Measurements from ENCODE around the gene NSF.
"Not testable (repeated sequence)": the region's sequence is repeated elsewhere in the genome, so short reads cannot be mapped to it uniquely, and the experiment has no call there.

Gene NSF

GRCh38 chr17:46590157-46591146 lies at the start of gene NSF:
TSS of gene NSF (plus strand) at chr17:46590669. CDS start at chr17:46590776, 107 bp downstream.
- DNase-seq (ENCODE audit: low spot score) = not testable (repeated sequence)

DNA sequence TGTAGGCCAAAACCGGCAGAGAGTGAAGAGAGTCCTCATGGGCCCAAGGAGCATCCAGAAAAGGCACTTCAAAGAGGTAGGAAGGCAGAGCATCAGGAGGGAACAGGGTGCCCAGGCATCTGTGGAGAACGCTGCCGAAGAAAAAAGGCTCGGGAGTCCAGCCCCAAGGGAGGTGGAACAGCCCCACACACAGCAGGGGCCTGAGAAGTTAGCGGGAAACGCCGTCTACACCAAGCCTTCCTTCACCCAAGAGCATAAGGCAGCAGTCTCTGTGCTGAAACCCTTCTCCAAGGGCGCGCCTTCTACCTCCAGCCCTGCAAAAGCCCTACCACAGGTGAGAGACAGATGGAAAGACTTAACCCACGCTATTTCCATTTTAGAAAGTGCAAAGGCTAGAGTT lies 41.9 kb upstream of the NSF start:
- not testable (repeated sequence) for DNase-seq (ENCODE audit: low spot score)

DNA sequence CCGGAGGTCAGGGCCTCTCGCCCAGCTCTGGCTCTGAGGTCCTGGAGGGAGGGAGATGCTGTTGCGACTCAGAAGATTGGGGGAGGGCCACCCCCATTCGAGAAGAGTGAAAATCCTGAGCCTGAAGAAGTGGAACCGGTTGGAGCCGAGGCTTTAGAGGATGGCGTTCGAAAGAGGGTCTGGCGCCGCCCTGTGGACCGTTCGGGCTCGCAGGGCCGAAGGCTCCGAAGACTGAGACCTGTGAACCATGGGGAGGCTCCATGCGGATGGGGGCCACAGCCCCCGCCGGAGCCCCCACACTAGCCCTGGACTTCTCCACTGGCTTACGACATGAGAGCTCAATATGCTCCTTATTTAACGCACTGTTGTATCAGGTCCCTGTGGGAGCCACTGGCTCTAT lies 31.3 kb upstream of the NSF start:
- DNase-seq (ENCODE audit: low spot score) = not testable (repeated sequence)

DNA sequence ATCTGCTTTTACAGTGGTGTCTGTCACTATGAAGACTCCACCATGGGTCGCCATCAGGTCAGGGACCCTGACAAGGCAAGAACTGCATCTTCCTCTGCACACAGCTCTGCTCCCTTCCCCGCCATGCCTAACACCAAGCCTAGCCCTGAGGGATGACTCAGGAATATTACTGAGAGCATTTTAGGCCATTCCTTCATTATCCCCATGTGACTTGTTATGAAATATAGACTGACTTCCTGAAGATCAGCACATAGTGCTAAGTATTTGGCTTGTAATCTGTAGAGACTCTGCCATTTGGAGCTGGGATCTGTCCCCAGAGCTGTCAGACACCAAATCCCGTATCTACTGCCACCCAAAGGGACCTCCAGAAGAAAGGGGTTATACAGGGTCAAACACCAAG lies 30.4 kb upstream of the NSF start:
- not testable (repeated sequence) for DNase-seq (ENCODE audit: low spot score)

GRCh38 chr17:46566284-46566683 lies 24.2 kb upstream of the NSF start:
- DNase-seq (ENCODE audit: low spot score) = not testable (repeated sequence)

DNA sequence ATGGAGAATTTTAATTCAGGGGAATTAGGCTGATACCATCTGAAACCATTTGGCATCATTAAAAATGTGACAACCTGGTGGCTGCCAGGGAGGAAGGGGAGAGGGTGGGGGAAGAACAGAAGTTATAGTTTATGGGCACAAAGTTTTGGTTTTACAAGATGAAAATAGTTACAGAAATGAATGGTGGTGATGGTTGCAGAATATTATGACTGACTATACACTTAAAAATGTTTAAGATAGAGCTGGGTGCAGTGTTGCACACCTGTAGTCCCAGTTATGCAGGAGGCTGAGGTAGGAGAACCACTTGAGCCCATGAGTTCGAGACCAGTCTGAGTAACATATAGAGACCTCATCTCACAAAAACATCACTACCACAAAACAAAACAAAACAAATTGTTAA lies 23.5 kb upstream of the NSF start:
- DNase-seq (ENCODE audit: low spot score) = not testable (repeated sequence)

DNA sequence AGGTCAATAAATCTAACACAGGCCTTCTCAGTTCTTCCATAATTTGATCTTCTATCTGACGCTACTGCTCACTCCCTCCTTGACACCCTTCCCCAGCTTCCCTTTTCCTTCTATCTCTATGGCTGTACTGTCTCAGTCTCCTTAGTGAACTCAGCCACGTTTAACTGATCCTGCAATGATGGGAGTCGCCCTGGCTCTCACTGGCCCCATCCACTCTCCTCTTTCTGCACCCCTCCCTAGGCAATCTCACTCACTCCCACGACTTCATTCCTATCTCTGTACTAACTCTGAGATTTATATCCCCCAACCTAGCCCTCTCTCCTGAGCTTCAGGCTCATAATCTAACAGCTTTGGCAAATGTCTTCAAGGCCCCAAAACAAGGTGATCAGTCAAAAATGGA lies 18.7 kb upstream of the NSF start:
- not testable (repeated sequence) for DNase-seq (ENCODE audit: low spot score)

GRCh38 chr17:46579083-46580075 lies 11.1 kb upstream of the NSF start, which contains the start of gene ARL17A:
TSS of gene ARL17A (minus strand) at chr17:46579691. CDS start at chr17:46576322, 3,369 bp downstream.
- peak; percentile 83 for DNase-seq (ENCODE audit: low spot score)

DNA sequence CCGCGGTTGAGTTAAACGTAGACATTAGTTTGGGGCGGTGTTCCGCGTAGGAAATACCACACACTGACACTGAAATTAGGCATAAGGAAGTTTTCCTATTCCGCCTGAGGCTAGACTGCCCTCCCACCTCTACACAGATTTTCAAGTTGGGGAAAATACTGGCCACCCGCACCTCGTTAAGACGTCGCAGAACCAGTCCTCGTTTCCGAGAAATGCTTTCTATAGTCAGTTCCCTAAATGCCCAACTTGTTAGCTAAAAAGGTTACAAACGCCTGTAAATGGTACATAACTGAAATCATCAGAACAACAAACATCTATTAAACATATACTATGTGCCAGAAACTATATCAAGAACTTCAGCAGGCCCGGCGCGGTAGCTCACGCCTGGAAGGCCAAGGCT lies 10.4 kb upstream of the NSF start:
- not testable (repeated sequence) for DNase-seq (ENCODE audit: low spot score)

GRCh38 chr17:46585444-46585843 lies 5.0 kb upstream of the NSF start:
- not testable (repeated sequence) for DNase-seq (ENCODE audit: low spot score)

DNA sequence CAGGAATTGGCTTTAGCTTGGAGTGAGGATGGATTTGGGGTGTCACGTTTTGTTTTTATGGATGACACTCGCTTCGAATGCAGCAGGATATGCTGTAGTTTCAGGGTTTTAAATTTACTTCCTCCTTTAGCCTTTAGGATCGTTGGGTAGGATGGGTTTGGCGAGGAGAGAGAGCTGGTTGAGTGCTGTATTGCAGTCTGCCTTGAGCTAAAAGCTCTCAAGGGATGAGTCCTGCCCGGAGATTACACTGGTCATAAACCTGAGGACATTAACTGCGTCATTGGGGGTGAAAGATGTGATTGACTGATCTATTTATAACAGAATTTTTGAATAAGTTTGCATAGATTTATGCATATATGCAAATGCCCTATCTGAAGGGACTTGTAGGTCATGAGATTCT lies 863 bp downstream of the NSF start:
- not testable (repeated sequence) for DNase-seq (ENCODE audit: low spot score)

DNA sequence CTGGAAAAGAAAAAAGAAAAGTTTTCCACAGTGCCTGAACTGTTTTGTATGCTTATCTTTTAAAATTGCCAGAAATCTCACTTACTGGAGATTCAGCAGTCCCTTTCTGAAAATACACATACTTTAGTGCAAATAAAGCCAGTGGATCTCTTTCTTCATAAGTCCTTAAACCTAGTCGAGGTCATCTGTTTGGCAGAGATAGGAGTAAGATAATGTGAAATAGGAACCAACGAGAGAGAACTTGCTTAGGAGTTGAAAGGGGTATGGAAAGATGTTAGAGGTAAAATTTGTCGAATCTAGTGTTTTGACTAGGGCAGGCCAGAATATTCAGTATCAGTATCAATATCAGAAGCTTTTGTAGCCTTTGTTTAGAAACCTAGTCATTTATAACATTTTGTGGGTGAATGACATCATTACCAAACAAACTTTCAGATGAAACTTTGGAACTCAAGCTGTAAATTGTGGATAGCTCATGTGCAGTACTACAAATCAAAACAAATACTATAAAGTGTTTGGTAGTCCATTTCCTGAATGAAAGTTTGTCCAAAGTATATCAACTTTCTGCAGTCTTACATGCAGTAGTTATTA lies 8.0 kb downstream of the NSF start:
- DNase-seq (ENCODE audit: low spot score) = peak; percentile 37

- DNase-seq (ENCODE audit: low spot score) = not testable (repeated sequence)
These were observed 10.3 kb downstream of the NSF start for GRCh38 chr17:46600767-46601166.

- peak; percentile 46 for DNase-seq (ENCODE audit: low spot score)
These were observed 12.7 kb downstream of the NSF start for GRCh38 chr17:46603125-46603524.

DNA sequence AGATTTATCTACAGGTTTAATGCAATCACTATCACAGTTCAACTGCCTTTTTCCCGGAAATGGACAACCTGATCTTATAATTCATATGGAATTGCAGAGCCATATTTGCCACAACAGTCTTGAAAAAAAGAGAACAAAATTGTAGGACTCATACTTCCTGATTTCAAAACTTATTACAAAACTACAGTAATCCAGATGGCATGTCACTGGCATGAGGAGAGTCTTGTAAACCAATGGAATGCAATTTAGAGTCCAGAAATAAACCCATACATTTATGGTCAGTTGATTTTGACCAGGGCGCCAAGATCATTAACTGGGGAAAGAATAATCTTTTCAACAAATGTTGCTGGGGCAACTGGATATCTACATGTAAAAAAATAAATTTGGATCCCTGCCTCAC lies 20.8 kb downstream of the NSF start:
- not testable (repeated sequence) for DNase-seq (ENCODE audit: low spot score)

DNA sequence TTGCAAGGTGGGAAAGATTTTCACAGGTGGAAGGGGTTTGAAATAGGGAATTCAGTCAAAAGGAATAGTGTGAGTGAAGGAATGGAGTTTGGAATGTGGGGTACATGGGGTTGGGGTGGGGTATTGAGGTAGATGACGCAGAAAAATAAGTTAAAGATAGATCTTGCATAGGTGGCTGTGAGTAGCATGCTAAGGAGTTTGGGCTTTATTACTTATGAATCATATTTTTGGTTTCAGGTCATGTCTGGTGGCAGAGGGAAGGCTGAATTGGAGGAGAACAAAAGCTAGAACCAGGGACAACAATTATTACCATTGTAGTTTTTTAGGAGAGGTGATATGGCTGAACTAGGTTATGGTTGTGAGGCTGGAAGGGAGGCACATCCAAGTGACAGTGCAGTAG lies 23.4 kb downstream of the NSF start:
- not testable (repeated sequence) for DNase-seq (ENCODE audit: low spot score)

DNA sequence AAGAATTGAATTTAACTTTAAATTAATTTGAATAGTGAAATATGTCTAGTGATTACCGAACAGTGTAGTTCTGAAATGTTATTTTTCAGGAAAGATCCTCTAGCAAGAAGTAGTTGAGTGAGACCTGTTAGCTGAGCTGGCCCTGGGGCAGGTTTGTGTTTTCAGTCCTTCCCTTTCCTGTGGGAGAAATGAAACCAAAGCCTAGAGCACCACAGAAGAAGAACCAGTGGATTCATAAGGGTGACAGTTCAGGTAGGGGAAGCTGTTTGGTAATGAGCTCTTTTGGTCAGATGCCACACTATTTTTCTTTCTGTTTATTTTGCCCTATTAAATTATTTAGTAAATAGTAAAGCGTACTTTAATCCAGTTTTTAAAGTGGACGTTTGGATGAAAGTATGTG lies 26.7 kb downstream of the NSF start:
- not testable (repeated sequence) for DNase-seq (ENCODE audit: low spot score)

DNA sequence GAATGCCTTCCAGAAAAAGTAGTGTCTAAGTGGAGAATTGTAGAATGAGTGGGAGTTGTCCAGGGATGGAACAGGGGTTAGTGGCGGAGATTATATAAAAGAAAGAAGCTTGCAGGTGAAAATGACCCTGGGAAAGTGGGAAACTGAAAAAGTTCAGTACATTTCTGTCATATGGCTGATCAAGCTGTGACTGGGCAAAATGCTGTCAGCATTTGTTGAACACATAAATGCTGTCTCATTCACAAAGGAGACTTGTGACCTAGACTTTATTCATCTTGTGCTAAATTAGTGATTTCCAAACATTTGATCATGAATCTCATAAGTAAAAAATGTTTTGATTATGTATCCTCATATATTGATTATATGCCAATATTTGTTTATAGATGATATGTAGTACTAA lies 28.5 kb downstream of the NSF start:
- not testable (repeated sequence) for DNase-seq (ENCODE audit: low spot score)

DNA sequence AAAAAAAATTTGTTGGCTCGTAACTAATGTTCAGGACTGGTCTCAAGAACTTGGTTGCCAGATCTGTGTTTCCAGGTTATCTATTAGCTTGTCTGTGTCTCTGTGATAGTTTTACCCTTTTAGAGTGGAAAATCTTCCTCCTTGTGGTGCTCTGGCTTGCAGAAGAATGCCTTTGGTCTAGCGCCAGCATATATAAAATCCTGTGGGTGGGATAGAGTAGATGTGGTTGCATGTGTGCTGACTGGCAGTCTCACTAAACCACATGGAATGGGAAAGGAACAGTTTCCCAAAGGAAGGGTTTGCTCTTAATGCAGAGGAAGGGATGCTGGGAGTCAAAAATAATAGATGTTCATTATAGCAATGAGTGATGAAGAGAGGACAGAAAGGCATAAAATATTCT lies 33.3 kb downstream of the NSF start:
- DNase-seq (ENCODE audit: low spot score) = not testable (repeated sequence)

DNA sequence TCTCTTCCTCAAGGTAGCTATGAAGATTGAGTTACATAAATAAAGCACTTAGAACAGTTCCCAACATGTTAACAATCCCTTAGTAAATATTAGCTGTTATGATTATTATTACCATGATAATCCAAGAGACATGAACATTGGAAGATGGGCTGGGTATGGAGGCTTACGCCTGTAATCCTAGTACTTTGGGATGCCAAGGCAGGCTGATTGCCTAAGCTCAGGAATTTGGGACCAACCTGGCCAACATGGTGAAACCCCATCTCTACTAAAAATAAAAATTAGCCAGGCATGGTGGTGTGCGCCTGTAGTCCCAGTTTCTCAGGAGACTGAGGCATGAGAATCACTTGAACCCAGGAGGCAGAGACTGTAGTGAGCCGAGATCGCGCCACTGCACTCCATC lies 34.3 kb downstream of the NSF start:
- not testable (repeated sequence) for DNase-seq (ENCODE audit: low spot score)

DNA sequence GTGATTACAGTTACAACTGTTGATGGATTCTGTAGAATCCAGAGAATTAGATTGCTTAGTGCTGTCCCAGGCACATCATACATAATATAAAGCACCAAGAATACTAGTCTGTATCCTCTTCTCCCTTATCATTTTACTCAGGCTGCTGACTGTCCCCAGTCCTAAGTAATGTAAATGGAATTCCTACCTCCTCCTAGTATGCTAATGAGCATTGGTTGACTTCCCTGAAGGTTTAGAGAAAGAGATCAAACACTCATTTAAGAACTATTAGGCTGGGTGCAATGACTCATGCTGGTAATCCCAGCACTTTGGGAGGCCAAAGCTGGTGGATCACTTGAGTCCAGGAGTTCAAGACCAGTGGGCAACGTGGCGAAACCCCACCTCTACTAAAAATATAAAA lies 37.0 kb downstream of the NSF start:
- not testable (repeated sequence) for DNase-seq (ENCODE audit: low spot score)
